H9 (cell line): ENCODE results near the gene CAMK2N1. TPM values are rescaled to one million over a fixed set of nuclear protein-coding genes. Genes with fewer than 3 reads are reported as not detected.

Experiments
- DNase-seq: peaks from one replicate; pipeline ENCODE4 v3.0.0-alpha.2; 2017
- H2AFZ ChIP-seq: one replicate; pipeline ENCODE4 v1.6.1; 2013; ENCODE audit warnings: mild to moderate bottlenecking, low read length, control low read depth, moderate library complexity
- H2AK5ac ChIP-seq: 2 replicates; pipeline ENCODE4 v1.6.1; 2013; ENCODE audit warnings: low read length, control low read depth, mixed read lengths; ENCODE audit not compliant: insufficient read length
- H2BK120ac ChIP-seq: one replicate; pipeline ENCODE4 v1.6.1; 2013; ENCODE audit warnings: low read depth, mild to moderate bottlenecking, low read length, control low read depth, inconsistent platforms; ENCODE audit not compliant: poor library complexity, severe bottlenecking
- H2BK12ac ChIP-seq: 2 replicates; pipeline ENCODE4 v1.6.1; 2013; ENCODE audit warnings: low read length, control low read depth, mixed read lengths, low read depth; ENCODE audit not compliant: insufficient read length
- H2BK15ac ChIP-seq: 2 replicates; pipeline ENCODE4 v1.6.1; 2013; ENCODE audit warnings: low read depth, low read length, control low read depth
- H2BK20ac ChIP-seq: one replicate; pipeline ENCODE4 v1.6.1; 2013; ENCODE audit warnings: low read depth, mild to moderate bottlenecking, low read length, control low read depth, inconsistent platforms; ENCODE audit not compliant: poor library complexity, severe bottlenecking
- H2BK5ac ChIP-seq: 2 replicates; pipeline ENCODE4 v1.6.1; 2013; ENCODE audit warnings: low read length, control low read depth, mixed read lengths; ENCODE audit not compliant: insufficient read length
- H3K14ac ChIP-seq: 2 replicates; pipeline ENCODE4 v1.6.1; 2013; ENCODE audit warnings: low read length, control low read depth; ENCODE audit not compliant: insufficient read depth
- H3K18ac ChIP-seq: 2 replicates; pipeline ENCODE4 v1.6.1; 2013; ENCODE audit warnings: low read depth, mild to moderate bottlenecking, mixed read lengths, low read length, control low read depth; ENCODE audit not compliant: insufficient read length
- H3K23ac ChIP-seq: 2 replicates; pipeline ENCODE4 v1.6.1; 2013; ENCODE audit warnings: low read length, control low read depth, mixed read lengths, low read depth; ENCODE audit not compliant: insufficient read length
- H3K23me2 ChIP-seq: 2 replicates; pipeline ENCODE4 v1.6.1; 2013; ENCODE audit warnings: low read depth, mild to moderate bottlenecking, mixed read lengths, low read length, control low read depth; ENCODE audit not compliant: insufficient read length, poor library complexity, severe bottlenecking
- H3K27ac ChIP-seq: 2 replicates; pipeline ENCODE4 v1.5.1; 2013; ENCODE audit warnings: low read length, control low read depth, mixed read lengths, low read depth; ENCODE audit not compliant: insufficient read length
- H3K27me3 ChIP-seq: 2 replicates; pipeline ENCODE4 v1.6.1; 2013; ENCODE audit warnings: low read length, control low read depth, inconsistent platforms; ENCODE audit not compliant: insufficient read depth
- H3K4ac ChIP-seq: 2 replicates; pipeline ENCODE4 v1.6.1; 2013; ENCODE audit warnings: low read depth, mild to moderate bottlenecking, control low read depth, inconsistent platforms, low read length, moderate library complexity
- H3K4me1 ChIP-seq: 2 replicates; pipeline ENCODE4 v1.6.1; 2013; ENCODE audit warnings: low read length, control low read depth, inconsistent platforms; ENCODE audit not compliant: insufficient read depth
- H3K4me2 ChIP-seq: 2 replicates; pipeline ENCODE4 v1.6.1; 2013; ENCODE audit warnings: low read length, control low read depth, mixed read lengths; ENCODE audit not compliant: insufficient read length, insufficient read depth
- H3K56ac ChIP-seq: 2 replicates; pipeline ENCODE4 v1.6.1; 2013; ENCODE audit warnings: low read depth, mild to moderate bottlenecking, mixed read lengths, low read length, control low read depth; ENCODE audit not compliant: insufficient read length
- H3K79me1 ChIP-seq: 2 replicates; pipeline ENCODE4 v1.6.1; 2013; ENCODE audit warnings: low read depth, mild to moderate bottlenecking, moderate library complexity, low read length, control low read depth, inconsistent platforms; ENCODE audit not compliant: insufficient read depth, poor library complexity, severe bottlenecking
- H3K79me2 ChIP-seq: 2 replicates; pipeline ENCODE4 v1.6.1; 2013; ENCODE audit warnings: low read length, control low read depth, inconsistent platforms; ENCODE audit not compliant: insufficient read depth
- H3K9ac ChIP-seq: 2 replicates; pipeline ENCODE4 v1.6.1; 2013; ENCODE audit warnings: low read length, control low read depth, mixed read lengths; ENCODE audit not compliant: insufficient read length; ENCODE audit errors: extremely low read depth
- H3K9me3 ChIP-seq: one replicate; pipeline ENCODE4 v1.6.1; 2013; ENCODE audit warnings: low read depth, low read length, inconsistent platforms; ENCODE audit not compliant: control insufficient read depth
- H3T11ph ChIP-seq: one replicate; pipeline ENCODE4 v1.6.1; 2013; ENCODE audit warnings: mild to moderate bottlenecking, low read length, control low read depth, inconsistent platforms
- H4K20me1 ChIP-seq: one replicate; pipeline ENCODE4 v1.6.1; 2013; ENCODE audit not compliant: control insufficient read depth, insufficient read length, insufficient read depth
- H4K5ac ChIP-seq: 2 replicates; pipeline ENCODE4 v1.6.1; 2013; ENCODE audit warnings: low read depth, mild to moderate bottlenecking, mixed read lengths, low read length, control low read depth; ENCODE audit not compliant: insufficient read length
- H4K8ac ChIP-seq: replicated peaks from 2 replicates; pipeline ENCODE4 v1.6.1; 2013; ENCODE audit warnings: low read length, control low read depth, mixed read lengths, low read depth; ENCODE audit not compliant: insufficient read length
- H4K91ac ChIP-seq: 2 replicates; pipeline ENCODE4 v1.6.1; 2013; ENCODE audit warnings: low read depth, mild to moderate bottlenecking, moderate library complexity, mixed read lengths, low read length, control low read depth; ENCODE audit not compliant: insufficient read length
- H3K27ac Mint-ChIP-seq, 3 experiments: 2 replicates in 2 of 3; 3 replicates in 1 of 3; pipeline ENCODE4 v1.8.0; 2020 to 2021; ENCODE audit warnings: mixed read lengths in 3 of 3, mild to moderate bottlenecking in 1 of 3, moderate library complexity in 1 of 3
- H3K27me3 Mint-ChIP-seq: 2 replicates; pipeline ENCODE4 v1.8.0; 2021; ENCODE audit warnings: low read depth, mild to moderate bottlenecking, moderate library complexity, mixed read lengths
- H3K36me3 Mint-ChIP-seq, 3 experiments: 2 replicates in 2 of 3; 3 replicates in 1 of 3; pipeline ENCODE4 v1.8.0; 2020 to 2021; ENCODE audit warnings: low read depth in 3 of 3, mixed read lengths in 3 of 3; ENCODE audit not compliant: insufficient read depth in 1 of 3
- H3K4me1 Mint-ChIP-seq, 2 experiments: 2 replicates each; pipeline ENCODE4 v1.8.0; 2020; ENCODE audit warnings: mixed read lengths in 2 of 2
- H3K4me3 Mint-ChIP-seq, 2 experiments: 2 replicates in 1 of 2; 3 replicates in 1 of 2; pipeline ENCODE4 v1.8.0; 2020 to 2021; ENCODE audit warnings: mild to moderate bottlenecking in 2 of 2, mixed read lengths in 2 of 2, moderate library complexity in 1 of 2
- H3K9me3 Mint-ChIP-seq, 2 experiments: 2 replicates in 1 of 2; 3 replicates in 1 of 2; pipeline ENCODE4 v1.8.0; 2020; ENCODE audit warnings: mild to moderate bottlenecking in 2 of 2, mixed read lengths in 2 of 2, moderate library complexity in 1 of 2
- CTCF ChIP-seq: fragments of 200-600 bp; sonication (generic); conservative IDR thresholded peaks from 3 replicates; pipeline ENCODE4 v1.8.0; 2021; ENCODE audit warnings: antibody characterized with exemption, mild to moderate bottlenecking
- total RNA-seq: library from RNA; stranded (reverse); gene quantifications from 2 replicates; pipeline ENCODE4 v1.2.1, GENCODE V29; 2021

CAMK2N1 gene
- total RNA-seq, 1 experiment from 2014 or later, result 1.2 TPM

- no peak overlapping the region for H3K4me3 Mint-ChIP-seq
- Histone ChIP-seq H3K23ac (no peak overlapping the region), H2BK15ac (no peak overlapping the region), H3K4ac (no peak overlapping the region), H2BK5ac (no peak overlapping the region), H2BK20ac (no peak overlapping the region), H3K4me2 (no peak overlapping the region), H3K27ac (no peak overlapping the region), H3K14ac (no peak overlapping the region), H4K20me1 (no peaks in the 10 kb centered on the region), H3K79me2 (no peaks in the 10 kb centered on the region), H3K18ac (no peak overlapping the region), H3K9ac (no peak overlapping the region), H3K23me2 (no peaks in the 10 kb centered on the region), H3K79me1 (no peaks in the 10 kb centered on the region), H3K9me3 (no peaks in the 10 kb centered on the region), H2AFZ (no peak overlapping the region), H4K5ac (no peak overlapping the region), H4K8ac (no peak overlapping the region), H3K27me3 (no peaks in the 10 kb centered on the region; the same call in 1 of the 2 replicates), H3T11ph (no peak overlapping the region), H2AK5ac (no peak overlapping the region), H2BK120ac (no peak overlapping the region), H3K56ac (no peak overlapping the region), H2BK12ac (no peak overlapping the region), H3K4me1 (no peaks in the 10 kb centered on the region), H4K91ac (no peak overlapping the region)
- no peak for TF ChIP-seq CTCF
- H3K36me3 Mint-ChIP-seq, result no peaks in the 10 kb centered on the region
- H3K4me1 Mint-ChIP-seq, result peaks cover 2 to 5% of the 10 kb centered on the region in 2 experiments
- DNase-seq, result peak; percentile 43
- H3K27me3 Mint-ChIP-seq, result peaks cover 52% of the 10 kb centered on the region
- H3K9me3 Mint-ChIP-seq, result no peaks in the 10 kb centered on the region
- no peak overlapping the region for H3K27ac Mint-ChIP-seq
Observed at GRCh38 chr1:20439282-20439681, 46.7 kb downstream of the CAMK2N1 start.
